ENCODE data around the gene IFITM5.
"Not testable (repeated sequence)": the region's sequence is repeated elsewhere in the genome, so short reads cannot be mapped to it uniquely, and the experiment has no call there.

The IFITM5 gene

GRCh38 chr11:299081-299891 is at the start of gene IFITM5:
TSS of gene IFITM5 (minus strand) at chr11:299526. CDS start at chr11:299490, 36 bp downstream.
- peak; percentile 10 for DNase-seq

GRCh38 chr11:346529-346928 is 47.2 kb upstream of the IFITM5 start:
- no peak for DNase-seq

GRCh38 chr11:344836-345578 is 45.7 kb upstream of the IFITM5 start:
- no peak for DNase-seq

DNA sequence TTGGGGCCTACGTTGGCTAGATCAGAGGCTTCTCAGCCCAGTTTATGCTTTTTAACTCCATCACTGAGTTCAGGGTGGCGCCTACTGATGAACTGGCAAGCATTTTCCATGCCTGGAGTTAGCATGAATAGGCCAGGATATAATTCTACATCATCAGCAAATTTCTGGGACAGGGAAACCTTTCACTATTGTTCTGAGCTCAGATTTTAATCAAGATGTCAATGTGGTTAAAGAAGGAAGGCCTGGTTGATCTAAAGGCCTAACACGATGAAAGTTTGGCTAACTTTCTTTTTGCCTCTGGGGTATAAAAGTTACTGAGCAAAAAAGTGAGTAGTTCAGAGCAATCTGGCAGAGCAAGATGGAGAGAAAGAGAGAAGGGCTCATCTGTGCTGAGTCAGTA is 43.0 kb upstream of the IFITM5 start:
- no peak for DNase-seq

DNA sequence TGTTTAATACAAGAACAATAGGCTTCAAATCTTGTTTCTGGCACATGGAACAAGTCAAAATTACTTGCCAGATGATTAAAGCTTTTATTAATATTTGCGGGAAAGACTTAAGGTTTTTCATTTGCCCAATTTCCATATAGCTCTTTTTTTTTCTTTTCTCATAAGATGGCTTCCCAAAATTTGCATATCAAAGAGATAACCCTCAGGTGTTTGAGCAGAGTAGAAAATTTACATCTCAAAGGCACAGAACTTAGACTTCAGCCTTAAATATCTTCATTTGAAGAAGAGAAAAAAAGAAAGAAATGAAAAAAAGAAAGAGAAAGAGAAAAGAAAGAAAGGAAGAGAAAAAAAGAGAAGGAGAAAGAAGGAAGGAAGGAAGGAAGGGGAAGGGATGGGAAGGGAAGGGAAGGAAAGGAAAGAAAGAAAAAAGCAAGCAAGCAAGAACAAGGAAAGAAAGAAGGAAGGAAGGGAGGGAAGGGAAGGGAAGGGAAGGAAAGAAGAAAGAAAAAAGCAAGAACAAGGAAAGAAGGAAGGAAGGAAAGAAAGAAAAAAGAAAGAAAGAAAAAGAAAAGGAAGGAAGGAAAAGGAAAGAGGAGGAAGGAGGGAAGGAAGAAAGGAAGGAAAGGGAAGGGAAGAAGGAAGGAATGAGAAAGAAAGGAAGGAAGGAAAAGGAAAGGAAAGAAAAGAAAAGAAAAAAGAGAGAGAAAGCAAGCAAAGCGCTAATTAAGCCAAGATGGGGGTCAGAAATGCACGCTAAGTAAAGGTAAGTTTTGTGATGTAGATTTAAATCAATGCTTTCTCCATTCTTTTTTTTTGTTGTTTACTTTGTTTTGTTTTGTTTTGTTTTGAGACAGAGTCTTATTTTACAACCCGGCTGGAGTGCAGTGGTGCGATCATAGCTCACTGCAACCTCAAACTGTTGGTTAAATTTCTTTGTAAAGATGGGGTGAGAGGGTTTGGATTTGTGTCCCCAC is 41.5 kb upstream of the IFITM5 start:
- no peak for DNase-seq

GRCh38 chr11:339963-340362 is 40.6 kb upstream of the IFITM5 start:
- no peak for DNase-seq

- DNase-seq = no peak
These were observed 38.4 kb upstream of the IFITM5 start for GRCh38 chr11:337711-338110.

GRCh38 chr11:336659-337198 is 37.4 kb upstream of the IFITM5 start:
- DNase-seq = no peak

DNA sequence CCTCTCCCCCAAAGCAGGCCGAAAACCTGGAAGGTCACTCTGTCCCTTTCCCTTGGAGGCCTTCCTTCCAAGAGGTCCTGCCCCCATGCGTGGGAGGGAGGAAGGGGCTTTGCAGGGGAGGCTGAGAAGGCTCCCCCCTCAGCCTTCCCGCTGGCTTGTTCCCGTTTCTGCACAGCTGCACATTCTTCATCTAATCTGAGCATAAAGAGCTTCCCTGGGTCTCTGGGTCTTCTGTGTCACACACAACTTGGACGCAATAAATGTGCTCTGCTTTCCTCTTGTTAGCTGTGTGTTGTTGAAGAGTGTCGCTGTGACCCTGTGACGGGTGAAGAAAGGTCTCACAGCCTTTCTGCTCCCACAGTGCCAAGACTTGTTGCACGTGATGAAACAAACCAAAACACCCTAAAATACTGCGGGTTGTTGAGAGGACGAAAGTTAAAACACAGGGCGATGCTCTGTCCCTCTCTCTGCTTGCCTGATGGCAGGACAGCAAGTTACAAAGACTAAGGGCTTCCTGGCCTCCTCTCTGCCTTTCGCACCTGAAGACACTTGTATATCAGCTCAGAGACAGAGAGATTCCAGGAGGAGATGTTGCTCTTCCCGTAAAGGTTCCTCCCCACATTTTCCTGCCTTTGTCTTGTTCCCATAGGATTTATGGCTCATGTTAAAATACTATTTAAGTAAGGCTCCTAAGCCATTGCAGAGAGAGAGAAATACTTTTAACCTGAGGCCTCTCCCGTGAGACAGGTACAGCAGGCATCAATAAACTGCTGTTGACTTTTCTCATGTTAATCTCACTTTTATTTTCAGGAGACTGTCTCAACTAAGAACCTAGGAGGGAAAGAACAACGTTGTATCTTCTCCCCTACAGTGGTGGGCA is 36.7 kb upstream of the IFITM5 start:
- DNase-seq = no peak

DNA sequence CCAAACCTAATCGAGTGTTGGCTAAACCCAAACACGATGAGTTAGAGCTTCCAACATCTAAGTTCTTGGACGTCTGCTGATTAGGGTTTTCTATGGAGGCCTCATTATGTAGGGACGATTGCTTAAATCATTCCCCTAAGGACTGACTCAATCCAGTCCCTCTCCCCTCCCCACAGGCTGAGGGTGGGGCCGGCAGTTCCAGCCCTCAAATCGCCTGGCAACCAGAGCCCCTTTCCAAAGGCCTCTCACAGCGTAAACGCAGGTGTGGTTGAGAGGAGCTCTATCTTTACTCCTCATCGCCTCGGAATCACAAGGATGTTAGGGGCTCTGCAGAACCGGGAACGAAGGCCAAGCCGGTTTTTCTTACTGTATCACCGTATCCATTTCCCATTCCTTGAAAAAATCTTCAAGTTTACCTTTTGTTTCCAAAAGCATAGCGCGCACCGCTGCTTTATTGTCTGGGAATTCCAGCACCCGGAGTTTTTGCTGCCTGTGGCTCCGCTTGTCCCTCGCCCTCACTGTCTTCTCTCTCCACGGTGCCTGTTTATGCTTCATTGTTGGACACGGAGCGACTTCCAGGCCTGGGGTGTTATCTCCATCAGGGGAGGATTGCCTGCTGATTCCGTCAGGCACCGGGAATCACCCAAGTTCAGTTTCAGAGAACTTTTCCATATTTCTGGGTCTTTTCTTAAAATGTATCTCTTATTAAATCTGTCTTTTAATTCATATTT is 35.1 kb upstream of the IFITM5 start:
- DNase-seq = no peak

GRCh38 chr11:333616-334263 is 34.4 kb upstream of the IFITM5 start:
- DNase-seq = not testable (repeated sequence)

- DNase-seq = no peak
These were observed 33.5 kb upstream of the IFITM5 start for GRCh38 chr11:332651-333480.

GRCh38 chr11:331358-332060 is 32.2 kb upstream of the IFITM5 start:
- no peak for DNase-seq

DNA sequence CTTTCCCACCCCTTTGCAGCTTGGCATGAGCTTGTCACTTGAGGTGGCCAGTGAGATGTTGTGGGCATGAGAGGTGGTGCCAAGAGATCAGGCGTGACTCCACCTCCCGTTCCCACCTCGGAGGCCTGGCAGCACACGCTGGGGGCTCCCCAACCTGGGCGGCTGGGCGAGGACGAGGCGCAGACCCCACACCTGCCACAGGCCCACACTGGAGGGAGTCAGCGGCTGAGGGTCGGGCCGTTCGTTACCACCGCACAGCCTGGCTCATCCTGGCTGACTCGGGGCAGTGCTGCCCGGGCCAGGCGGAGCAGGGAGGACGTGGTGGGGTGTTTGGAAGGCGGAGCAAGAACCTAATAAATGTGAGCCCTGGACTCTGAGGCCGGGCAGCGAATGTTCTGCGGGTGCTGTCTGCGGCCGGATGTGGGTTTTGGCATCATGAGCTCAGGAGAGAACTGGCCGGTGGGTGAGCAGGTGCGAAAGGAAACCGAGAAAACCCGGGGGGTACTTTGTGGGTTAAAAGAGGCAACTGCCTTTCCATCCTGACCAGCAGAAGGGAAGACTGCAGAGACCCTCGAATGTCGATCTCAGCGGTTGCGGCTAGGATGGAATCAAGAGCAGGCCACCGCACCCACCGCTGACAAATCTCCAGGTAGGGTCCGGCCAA is 31.5 kb upstream of the IFITM5 start:
- no peak for DNase-seq

- DNase-seq = no peak
These were observed 31.0 kb upstream of the IFITM5 start for GRCh38 chr11:330307-330693.

- no peak for DNase-seq
These were observed 30.5 kb upstream of the IFITM5 start for GRCh38 chr11:329886-330253.

DNA sequence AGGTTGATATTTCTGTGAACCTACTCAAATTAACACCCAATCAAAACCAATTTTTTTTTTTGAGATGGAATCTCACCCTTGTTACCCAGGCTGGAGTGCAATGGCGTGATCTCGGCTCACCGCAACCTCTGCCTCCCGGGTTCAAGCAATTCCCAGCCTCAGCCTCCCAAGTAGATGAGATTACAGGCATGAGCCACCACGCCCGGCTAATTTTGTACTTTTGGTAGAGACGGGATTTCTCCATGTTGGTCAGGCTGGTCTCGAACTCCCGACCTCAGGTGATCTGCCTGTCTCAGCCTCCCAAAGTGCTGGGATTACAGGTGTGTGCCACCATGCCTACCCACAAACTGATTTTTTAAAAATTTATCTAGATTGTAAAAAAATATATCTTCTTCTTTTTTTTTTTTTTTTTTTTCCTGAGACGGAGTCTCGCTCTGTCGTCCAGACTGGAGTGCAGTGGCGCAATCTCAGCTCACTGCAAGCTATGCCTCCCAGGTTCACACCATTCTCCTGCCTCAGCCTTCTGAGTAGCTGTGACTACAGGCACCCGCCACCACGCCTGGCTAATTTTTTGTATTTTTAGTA is 29.3 kb upstream of the IFITM5 start:
- DNase-seq = not testable (repeated sequence)

DNA sequence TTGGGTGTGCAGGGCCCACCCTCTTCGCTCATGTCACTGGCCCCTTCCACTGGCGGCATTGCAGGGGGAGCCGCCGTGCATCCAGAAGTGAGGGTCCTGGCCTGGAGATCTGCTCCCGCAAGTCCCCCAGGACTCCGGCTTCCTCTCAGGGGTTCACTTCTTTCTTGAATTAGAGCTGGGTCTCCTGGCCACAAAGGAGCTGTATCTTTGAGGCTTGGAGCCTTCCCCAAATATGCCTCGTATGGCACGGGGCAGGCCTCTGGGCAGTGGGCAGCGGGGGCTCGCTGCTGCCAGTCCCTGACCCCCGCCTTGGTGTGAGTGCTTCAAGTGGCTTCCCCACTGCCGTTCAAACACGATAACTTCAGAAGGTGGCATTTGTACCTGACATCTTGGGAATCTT is 28.7 kb upstream of the IFITM5 start:
- no peak for DNase-seq

All from activated naive CD4-positive, alpha-beta T cell treated with anti-CD3 and anti-CD28 coated beads, Interleukin-2, amount 50 U/mL, for 16 hours (primary cell).